H1 (cell line): ENCODE measurements around the gene TMEM52B. TPM values are rescaled to one million over a fixed set of nuclear protein-coding genes. Genes with fewer than 3 reads are reported as not detected.

ENCODE experiments used
- ASH2L ChIP-seq: fragments of 200-600, 300-600 bp; sonication (generic); IDR thresholded peaks from one replicate; pipeline ENCODE4 v1.7.1; 2017; ENCODE audit warnings: low read length
- ATF2 ChIP-seq: IDR thresholded peaks from 2 replicates; pipeline ENCODE4 v1.6.1; 2012; ENCODE audit warnings: low read length, inconsistent platforms
- CEBPB ChIP-seq: IDR thresholded peaks from 2 replicates; pipeline ENCODE4 v1.6.1; 2012; ENCODE audit warnings: low read depth, low read length
- E2F6 ChIP-seq: IDR thresholded peaks from 2 replicates; pipeline ENCODE4 v1.6.1; 2012; ENCODE audit warnings: inconsistent platforms
- EP300 ChIP-seq, 2 experiments: IDR thresholded peaks; 1 replicate in 1 of 2; 2 replicates in 1 of 2; pipeline ENCODE4 v1.6.1; 2011 to 2012; ENCODE audit warnings: low read depth in 2 of 2, low read length in 2 of 2, mild to moderate bottlenecking in 2 of 2, borderline replicate concordance in 1 of 2, inconsistent platforms in 1 of 2, moderate library complexity in 1 of 2
- RBBP5 ChIP-seq: IDR thresholded peaks from 2 replicates; pipeline ENCODE4 v1.7.1; 2012; ENCODE audit warnings: low read depth, mild to moderate bottlenecking, inconsistent platforms, low read length, moderate library complexity, borderline replicate concordance
- USF2 ChIP-seq: IDR thresholded peaks from 2 replicates; pipeline ENCODE4 v1.6.1; 2011; ENCODE audit warnings: low read length, improper control_type of control experiment
- polyA plus RNA-seq, 7 experiments: library from polyadenylated mRNA; depleted of rRNA in 3 of 7; stranded (reverse) in 5 of 7; unstranded in 2 of 7; fragments of >200 nt in 5 of 7; fragments of 200-250 nt in 2 of 7; gene quantifications; 1 replicate in 5 of 7; 2 replicates in 1 of 7; 4 replicates in 1 of 7; pipeline versions ENCODE4 v1.2.1 to v1.2.3, GENCODE V29; 2011 to 2013; ENCODE audit warnings: missing spikeins in 2 of 7, mixed read lengths in 2 of 7
- total RNA-seq: library from RNA; stranded (reverse); fragmentation: NEBNext Ultra II Directional; extraction: Animal tissue kit (Norgen Biotek cat#: 25700); gene quantifications from 2 replicates; pipeline ENCODE4 v1.2.1, GENCODE V29; 2021

Gene TMEM52B
- total and polyA plus RNA-seq, 2 of the 8 experiments (the other 6 are each of a cell fraction or from before 2014, with no cell fraction given) = not detected

GRCh38 chr12:10136637-10137205 lies 42.1 kb upstream of the TMEM52B start (continued):
- TF ChIP-seq EP300 (IDR thresholded peaks at IDR 0.05; ENCODE audit: borderline replicate concordance in 1 of 2, low read depth in 2 of 2, low read length in 2 of 2) = no peak
- TF ChIP-seq RBBP5 = no peak
- no peak for TF ChIP-seq ASH2L
- TF ChIP-seq CEBPB = no peak
- no peak for TF ChIP-seq ATF2
- TF ChIP-seq USF2 = no peak
- no peak for TF ChIP-seq E2F6
